ENCODE results near the gene HOXB2.

The HOXB2 gene

GRCh38 chr17:48494335-48494734 is 50.6 kb downstream of the HOXB2 start:
- Histone ChIP-seq H3K4me1 (ENCODE audit: control insufficient read depth in 1 of 2, insufficient read depth in 2 of 2, low read length in 2 of 2) (peaks cover 24 to 32% of the 10 kb centered on the region in 2 experiments), H3K27ac (ENCODE audit: low read depth, low read length) (no peak overlapping the region), H3K9ac (ENCODE audit: low read length) (no peak overlapping the region), H3K79me1 (ENCODE audit: low read length) (peaks cover 27% of the 10 kb centered on the region), H3K79me2 (ENCODE audit: control insufficient read depth, insufficient read depth, low read length, poor library complexity) (peaks cover 8% of the 10 kb centered on the region), H2BK5ac (ENCODE audit: low read depth, low read length, poor library complexity) (no peak overlapping the region), H3K4ac (ENCODE audit: low read depth, low read length) (no peak overlapping the region), H2AFZ (ENCODE audit: insufficient read depth, low read length, poor library complexity) (no peak overlapping the region), H3K4me3 (ENCODE audit: low read depth, low read length) (peak overlapping the region; percentile 2), H4K12ac (ENCODE audit: low read depth, low read length) (no peak overlapping the region), H3K23ac (ENCODE audit: low read length) (no peak overlapping the region), H3K36me3 (ENCODE audit: control insufficient read depth in 1 of 2, insufficient read depth in 2 of 2, low read length in 2 of 2) (peaks cover 0 to 2% of the 10 kb centered on the region in 2 experiments), H3K18ac (ENCODE audit: low read length) (no peak overlapping the region), H4K8ac (ENCODE audit: low read depth, low read length) (no peak overlapping the region), H2AK5ac (ENCODE audit: low read length) (no peak overlapping the region), H2BK12ac (ENCODE audit: low read length) (no peak overlapping the region), H3K4me2 (ENCODE audit: low read length) (no peak overlapping the region), H2BK120ac (ENCODE audit: insufficient read depth, low read length, poor library complexity) (no peak overlapping the region), H3K27me3 (ENCODE audit: insufficient read depth, low read length) (no peaks in the 10 kb centered on the region), H4K91ac (ENCODE audit: low read depth, low read length) (no peak overlapping the region), H3K9me3 (ENCODE audit: insufficient read depth, low read depth, low read length) (no peaks in the 10 kb centered on the region), H3K14ac (ENCODE audit: low read length) (no peak overlapping the region)
- WGBS (ENCODE audit: extremely low coverage, insufficient coverage, insufficient read length) = no CpG with 5 or more reads among the region's 8 CpGs
- DNase-seq = no peak

Data from trophoblast cell (in vitro differentiated cells and primary cell).